ENCODE results near the gene RNU1-1.

GRCh38 chr1:16478091-16478490 is 36.0 kb downstream of the RNU1-1 start:
- no peak for TF ChIP-seq CTCF (conservative IDR thresholded peaks at IDR 0.05; ENCODE audit: low read length)
- TF ChIP-seq EZH2phosphoT487 (IDR thresholded peaks at IDR 0.05; ENCODE audit: borderline replicate concordance, low read depth, low read length): no peak

Data from OCI-LY7 (cell line).